ENCODE measurements around the gene KLHL40.

GRCh38 chr3:42658771-42659390, 26.5 kb upstream of the KLHL40 start:
- TF ChIP-seq CTCF (conservative IDR thresholded peaks at IDR 0.05; ENCODE audit: low read length) (no peak), EZH2phosphoT487 (IDR thresholded peaks at IDR 0.05; ENCODE audit: borderline replicate concordance, low read depth, low read length) (no peak)

All from OCI-LY7 (cell line).